SK-N-SH (cell line): ENCODE results near the gene DOCK4. TPM values are rescaled to one million over a fixed set of nuclear protein-coding genes. Genes with fewer than 3 reads are reported as not detected.
A peak's percentile ranks its signal among the peaks of the same experiment; 100 is the strongest.

ENCODE experiments used
- CTCF ChIA-PET: fragments of 300-600, 350-600 bp; formaldehyde crosslinking; extraction: SDS; loops from one replicate; lab custom pipeline; 2021; lab: Yijun Ruan, JAX
- POLR2A ChIA-PET: fragments of 350-600 bp; sonication (Branson Sonifier 250); formaldehyde crosslinking; extraction: SDS; loops from one replicate; lab custom pipeline; 2020; ENCODE audit warnings: antibody characterized with exemption, inconsistent platforms; lab: Yijun Ruan, JAX
- DNase-seq: peaks from one replicate; pipeline ENCODE4 v3.0.0; 2012
- H2AFZ ChIP-seq: fragments of 200-600 bp; sonication (generic); 2 replicates; pipeline ENCODE4 v1.8.1; 2016; ENCODE audit warnings: antibody characterized with exemption, mild to moderate bottlenecking, low read depth
- H3F3A ChIP-seq: fragments of 200-600 bp; sonication (generic); replicated peaks from 2 replicates; pipeline ENCODE3; 2016; ENCODE audit warnings: antibody characterized with exemption, mild to moderate bottlenecking; ENCODE audit not compliant: insufficient read depth
- H3K27ac ChIP-seq, 2 experiments: fragments of 200-500 bp in 1 of 2; fragments of 200-600 bp in 1 of 2; sonication (Bioruptor generic) in 1 of 2; sonication (generic), shearing (Covaris generic) in 1 of 2; 2 replicates each; pipeline versions ENCODE4 v1.5.1 to v1.6.1; 2014 to 2016; ENCODE audit warnings: low read depth in 2 of 2, inconsistent platforms in 1 of 2, low read length in 1 of 2, mild to moderate bottlenecking in 1 of 2, mixed read lengths in 1 of 2
- H3K27me3 ChIP-seq: fragments of 200-600 bp; sonication (generic), shearing (Covaris generic); 2 replicates; pipeline ENCODE4 v1.6.1; 2016; ENCODE audit warnings: mixed run types; ENCODE audit not compliant: insufficient read depth
- H3K36me3 ChIP-seq, 2 experiments: fragments of 200-500 bp in 1 of 2; fragments of 200-600 bp in 1 of 2; sonication (Bioruptor generic) in 1 of 2; sonication (generic) in 1 of 2; replicated peaks in 1 of 2; 2 replicates each; pipeline versions ENCODE3 to v1.5.1; 2014 to 2016; ENCODE audit warnings: low read length in 1 of 2, mild to moderate bottlenecking in 1 of 2; ENCODE audit not compliant: insufficient read depth in 2 of 2, control insufficient read depth in 1 of 2
- H3K4me1 ChIP-seq, 2 experiments: fragments of 200-500 bp in 1 of 2; fragments of 200-600 bp in 1 of 2; sonication (Bioruptor generic) in 1 of 2; sonication (generic), shearing (Covaris generic) in 1 of 2; 2 replicates each; pipeline versions ENCODE4 v1.5.1 to v1.6.1; 2014 to 2016; ENCODE audit warnings: low read depth in 1 of 2, low read length in 1 of 2, mixed run types in 1 of 2; ENCODE audit not compliant: insufficient read depth in 2 of 2, control insufficient read depth in 1 of 2
- H3K4me2 ChIP-seq: fragments of 200-600 bp; sonication (generic), shearing (Covaris generic); 2 replicates; pipeline ENCODE4 v1.6.1; 2017; ENCODE audit warnings: mixed run types
- H3K4me3 ChIP-seq, 2 experiments: fragments of 200-500 bp in 1 of 2; fragments of 200-600 bp in 1 of 2; sonication (Bioruptor generic) in 1 of 2; sonication (generic), shearing (Covaris generic) in 1 of 2; 2 replicates each; pipeline versions ENCODE4 v1.5.1 to v1.8.1; 2014 to 2016; ENCODE audit warnings: low read depth in 2 of 2, inconsistent platforms in 1 of 2, low read length in 1 of 2, mild to moderate bottlenecking in 1 of 2, mixed read lengths in 1 of 2, moderate library complexity in 1 of 2
- H3K79me2 ChIP-seq: fragments of 200-600 bp; sonication (generic); 2 replicates; pipeline ENCODE4 v1.8.1; 2017; ENCODE audit warnings: mild to moderate bottlenecking; ENCODE audit not compliant: insufficient read depth
- H3K9ac ChIP-seq: fragments of 200-600 bp; sonication (generic); 2 replicates; pipeline ENCODE4 v1.6.1; 2017; ENCODE audit warnings: mixed run types
- H3K9me2 ChIP-seq: fragments of 200-600 bp; sonication (generic); 2 replicates; pipeline ENCODE4 v1.6.1; 2017; ENCODE audit warnings: mixed run types
- H3K9me3 ChIP-seq: fragments of 200-600 bp; sonication (generic); 2 replicates; pipeline ENCODE4 v1.6.1; 2017; ENCODE audit warnings: mixed run types, mild to moderate bottlenecking, moderate library complexity
- H4K20me1 ChIP-seq: fragments of 200-600 bp; sonication (generic); 2 replicates; pipeline ENCODE4 v1.6.1; 2017; ENCODE audit warnings: mild to moderate bottlenecking, mixed run types; ENCODE audit not compliant: insufficient read depth
- CHD2 ChIP-seq: fragments of 150-350 bp; IDR thresholded peaks from 2 replicates; pipeline ENCODE4 v1.6.1; 2018; ENCODE audit warnings: low read length; ENCODE audit not compliant: partially characterized antibody
- ELF1 ChIP-seq: IDR thresholded peaks from 2 replicates; pipeline ENCODE4 v1.4.0; 2012
- FOSL2 ChIP-seq: IDR thresholded peaks from 2 replicates; pipeline ENCODE4 v1.4.0; 2012; ENCODE audit warnings: low read depth, mild to moderate bottlenecking, moderate library complexity, borderline replicate concordance
- FOXJ3 ChIP-seq: sonication (generic); formaldehyde crosslinking; IDR thresholded peaks from 2 replicates; pipeline ENCODE4 v1.5.1; 2020; ENCODE audit warnings: mild to moderate bottlenecking, missing genetic modification reagents
- FOXM1 ChIP-seq: IDR thresholded peaks from 2 replicates; pipeline ENCODE4 v1.4.0; 2012; ENCODE audit warnings: low read depth, mild to moderate bottlenecking
- GABPA ChIP-seq: IDR thresholded peaks from 2 replicates; pipeline ENCODE4 v1.4.0; 2012; ENCODE audit warnings: low read depth, mild to moderate bottlenecking
- GATA2 ChIP-seq: sonication (generic); formaldehyde crosslinking; IDR thresholded peaks from 2 replicates; pipeline ENCODE4 v1.5.0; 2020; ENCODE audit warnings: mild to moderate bottlenecking, missing genetic modification reagents
- JUND ChIP-seq: IDR thresholded peaks from 2 replicates; pipeline ENCODE4 v1.4.0; 2012
- MXI1 ChIP-seq: IDR thresholded peaks from 2 replicates; pipeline ENCODE4 v1.6.1; 2012; ENCODE audit warnings: mild to moderate bottlenecking, low read depth, low read length, improper control_type of control experiment
- NFIC ChIP-seq: IDR thresholded peaks from 2 replicates; pipeline ENCODE4 v1.4.0; 2012; ENCODE audit warnings: borderline replicate concordance
- NRF1 ChIP-seq: IDR thresholded peaks from 2 replicates; pipeline ENCODE4 v1.6.1; 2012; ENCODE audit warnings: low read depth, mild to moderate bottlenecking, low read length
- POLR2AphosphoS5 ChIP-seq: IDR thresholded peaks from 2 replicates; pipeline ENCODE4 v1.6.1; 2012; ENCODE audit warnings: low read depth, low read length
- RAD21 ChIP-seq: IDR thresholded peaks from 2 replicates; pipeline ENCODE4 v1.6.1; 2012; ENCODE audit warnings: mild to moderate bottlenecking, low read length
- RFX5 ChIP-seq: IDR thresholded peaks from 2 replicates; pipeline ENCODE4 v1.6.1; 2012; ENCODE audit warnings: mild to moderate bottlenecking, improper control_type of control experiment, low read length
- RXRA ChIP-seq: IDR thresholded peaks from 2 replicates; pipeline ENCODE4 v1.4.0; 2012; ENCODE audit warnings: low read depth, mild to moderate bottlenecking, borderline replicate concordance
- SIN3A ChIP-seq: IDR thresholded peaks from 2 replicates; pipeline ENCODE4 v1.6.1; 2012; ENCODE audit warnings: low read depth, mild to moderate bottlenecking, low read length, moderate library complexity, borderline replicate concordance
- TCF12 ChIP-seq: IDR thresholded peaks from 2 replicates; pipeline ENCODE4 v1.4.0; 2012
- TEAD4 ChIP-seq: IDR thresholded peaks from 2 replicates; pipeline ENCODE4 v1.4.0; 2012; ENCODE audit warnings: mild to moderate bottlenecking, borderline replicate concordance; ENCODE audit not compliant: insufficient read depth
- YY1 ChIP-seq: IDR thresholded peaks from 2 replicates; pipeline ENCODE4 v1.4.0; 2012; ENCODE audit warnings: low read depth, mild to moderate bottlenecking
- WGBS: methylation state at CpG from one replicate; pipeline ENCODE4 v1.1.6; 2017; ENCODE audit warnings: low lambda C conversion rate; 5-methylcytosine and 5-hydroxymethylcytosine counted together
- polyA plus RNA-seq, 3 experiments: library from polyadenylated mRNA; depleted of rRNA; stranded (reverse); fragments of >200 nt; gene quantifications; 2 replicates each; pipeline ENCODE4 v1.2.3, GENCODE V29; 2012
- TF ChIP-seq, protein P1 (sequence below): fragments of 150-350 bp; IDR thresholded peaks from 2 replicates; pipeline ENCODE4 v1.6.1; 2017; ENCODE audit warnings: antibody characterized with exemption, low read length, low read depth, borderline replicate concordance
- TF ChIP-seq, protein P2 (sequence below): IDR thresholded peaks from 2 replicates; pipeline ENCODE4 v1.4.0; 2012; ENCODE audit warnings: low read depth, borderline replicate concordance
- TF ChIP-seq, protein P3 (sequence below): fragments of 200-600 bp; sonication (generic); IDR thresholded peaks from 2 replicates; pipeline ENCODE4 v1.6.1; 2017; ENCODE audit warnings: antibody characterized with exemption, mild to moderate bottlenecking, moderate library complexity
- TF ChIP-seq, protein P4 (sequence below): IDR thresholded peaks from 2 replicates; pipeline ENCODE4 v1.4.0; 2012; ENCODE audit warnings: low read depth, borderline replicate concordance
- TF ChIP-seq, protein P5 (sequence below): IDR thresholded peaks from 2 replicates; pipeline ENCODE4; 2012
- TF ChIP-seq, protein P6 (sequence below): IDR thresholded peaks from 2 replicates; pipeline ENCODE4 v1.4.0; 2012; ENCODE audit warnings: low read depth
- TF ChIP-seq, protein P7 (sequence below): fragments of 150-350 bp; IDR thresholded peaks from 2 replicates; pipeline ENCODE4 v1.6.1; 2016; ENCODE audit warnings: mild to moderate bottlenecking, low read depth, low read length

DOCK4 gene
- polyA plus RNA-seq, 1 of the 3 experiments (the other 2 are of a cell fraction) = 8.5 TPM

DNA sequence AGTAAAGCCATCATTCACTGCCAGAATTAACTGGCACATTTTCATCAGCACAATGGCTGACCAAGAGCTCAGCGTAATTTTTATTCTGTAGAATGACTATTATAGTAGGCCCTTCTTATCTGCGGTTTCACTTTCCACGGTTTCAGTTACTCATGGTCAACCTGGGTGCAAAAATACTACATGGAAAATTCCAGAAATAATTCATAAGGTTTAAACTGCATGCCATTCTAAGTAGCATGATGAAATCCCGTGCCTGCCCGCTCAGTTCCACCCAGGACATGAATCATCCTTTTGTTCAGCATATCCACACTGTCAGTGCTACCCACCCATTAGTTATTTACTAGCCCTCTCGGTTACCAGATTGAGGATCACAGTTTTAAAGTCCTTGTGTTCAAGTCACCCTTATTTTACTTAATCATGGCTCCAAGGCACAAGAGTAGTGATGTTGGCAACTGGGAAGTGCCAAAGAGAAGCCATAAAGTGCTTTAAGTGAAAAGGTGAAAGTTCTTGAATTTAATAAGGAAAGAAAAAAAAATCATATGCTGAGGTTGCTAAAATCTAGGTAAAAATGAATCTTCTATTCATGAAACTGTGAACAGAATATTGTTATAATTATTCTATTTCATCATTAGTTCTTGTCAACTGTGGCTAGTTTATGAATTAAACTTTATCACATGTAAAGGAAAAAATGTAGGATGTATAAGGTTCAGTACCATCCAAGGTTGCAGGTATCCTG, 204.9 kb downstream of the DOCK4 start:
- H3K27me3 ChIP-seq = no peaks in the 10 kb centered on the region
- peak overlapping the region; percentile 53; the same call in 1 of the 2 replicates for H2AFZ ChIP-seq
- ChIA-PET POLR2A (no interaction called here), CTCF (interaction anchor here (1.0 kb wide), 1 partner anchor 11 kb away, joined by 4 read pairs; no protein-coding TSS in a partner anchor)
- no peak overlapping the region for H3K27ac ChIP-seq
- peaks cover 3% of the 10 kb centered on the region for H3F3A ChIP-seq
- no peaks in the 10 kb centered on the region for H3K79me2 ChIP-seq
- H3K9me3 ChIP-seq = no peaks in the 10 kb centered on the region
- no peak for DNase-seq
- no peak overlapping the region for H3K4me2 ChIP-seq
- WGBS = 65% methylated on average over 6 of the region's 6 CpGs
- H3K4me1 ChIP-seq = peaks cover 2 to 7% of the 10 kb centered on the region in 2 experiments; a peak in 1 of 4 replicates
- no peaks in the 10 kb centered on the region; the same call in 1 of the 2 replicates for H3K9me2 ChIP-seq
- H3K4me3 ChIP-seq = no peak overlapping the region
- peaks cover 0 to 12% of the 10 kb centered on the region in 2 experiments for H3K36me3 ChIP-seq
- H4K20me1 ChIP-seq = no peaks in the 10 kb centered on the region
- TF ChIP-seq FOXJ3 (CRISPR knock-in tag) (no peak), GATA2 (CRISPR knock-in tag) (no peak), FOXM1 (no peak), RXRA (no peak), YY1 (no peak), GABPA (no peak), POLR2AphosphoS5 (no peak), MXI1 (no peak), CHD2 (no peak), TEAD4 (no peak), RAD21 (no peak), SIN3A (no peak), NRF1 (no peak), TCF12 (no peak), NFIC (no peak), FOSL2 (peak; percentile 39; the same call in 1 of the 2 replicates), JUND (peak; percentile 23; the same call in 1 of the 2 replicates), ELF1 (no peak), RFX5 (no peak)
- TF ChIP-seq, protein P1, sequence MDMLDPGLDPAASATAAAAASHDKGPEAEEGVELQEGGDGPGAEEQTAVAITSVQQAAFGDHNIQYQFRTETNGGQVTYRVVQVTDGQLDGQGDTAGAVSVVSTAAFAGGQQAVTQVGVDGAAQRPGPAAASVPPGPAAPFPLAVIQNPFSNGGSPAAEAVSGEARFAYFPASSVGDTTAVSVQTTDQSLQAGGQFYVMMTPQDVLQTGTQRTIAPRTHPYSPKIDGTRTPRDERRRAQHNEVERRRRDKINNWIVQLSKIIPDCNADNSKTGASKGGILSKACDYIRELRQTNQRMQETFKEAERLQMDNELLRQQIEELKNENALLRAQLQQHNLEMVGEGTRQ = no peak
- TF ChIP-seq, protein P2, sequence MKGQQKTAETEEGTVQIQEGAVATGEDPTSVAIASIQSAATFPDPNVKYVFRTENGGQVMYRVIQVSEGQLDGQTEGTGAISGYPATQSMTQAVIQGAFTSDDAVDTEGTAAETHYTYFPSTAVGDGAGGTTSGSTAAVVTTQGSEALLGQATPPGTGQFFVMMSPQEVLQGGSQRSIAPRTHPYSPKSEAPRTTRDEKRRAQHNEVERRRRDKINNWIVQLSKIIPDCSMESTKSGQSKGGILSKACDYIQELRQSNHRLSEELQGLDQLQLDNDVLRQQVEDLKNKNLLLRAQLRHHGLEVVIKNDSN = no peak
- TF ChIP-seq, protein P3, sequence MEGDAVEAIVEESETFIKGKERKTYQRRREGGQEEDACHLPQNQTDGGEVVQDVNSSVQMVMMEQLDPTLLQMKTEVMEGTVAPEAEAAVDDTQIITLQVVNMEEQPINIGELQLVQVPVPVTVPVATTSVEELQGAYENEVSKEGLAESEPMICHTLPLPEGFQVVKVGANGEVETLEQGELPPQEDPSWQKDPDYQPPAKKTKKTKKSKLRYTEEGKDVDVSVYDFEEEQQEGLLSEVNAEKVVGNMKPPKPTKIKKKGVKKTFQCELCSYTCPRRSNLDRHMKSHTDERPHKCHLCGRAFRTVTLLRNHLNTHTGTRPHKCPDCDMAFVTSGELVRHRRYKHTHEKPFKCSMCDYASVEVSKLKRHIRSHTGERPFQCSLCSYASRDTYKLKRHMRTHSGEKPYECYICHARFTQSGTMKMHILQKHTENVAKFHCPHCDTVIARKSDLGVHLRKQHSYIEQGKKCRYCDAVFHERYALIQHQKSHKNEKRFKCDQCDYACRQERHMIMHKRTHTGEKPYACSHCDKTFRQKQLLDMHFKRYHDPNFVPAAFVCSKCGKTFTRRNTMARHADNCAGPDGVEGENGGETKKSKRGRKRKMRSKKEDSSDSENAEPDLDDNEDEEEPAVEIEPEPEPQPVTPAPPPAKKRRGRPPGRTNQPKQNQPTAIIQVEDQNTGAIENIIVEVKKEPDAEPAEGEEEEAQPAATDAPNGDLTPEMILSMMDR = no peak
- TF ChIP-seq, protein P4, sequence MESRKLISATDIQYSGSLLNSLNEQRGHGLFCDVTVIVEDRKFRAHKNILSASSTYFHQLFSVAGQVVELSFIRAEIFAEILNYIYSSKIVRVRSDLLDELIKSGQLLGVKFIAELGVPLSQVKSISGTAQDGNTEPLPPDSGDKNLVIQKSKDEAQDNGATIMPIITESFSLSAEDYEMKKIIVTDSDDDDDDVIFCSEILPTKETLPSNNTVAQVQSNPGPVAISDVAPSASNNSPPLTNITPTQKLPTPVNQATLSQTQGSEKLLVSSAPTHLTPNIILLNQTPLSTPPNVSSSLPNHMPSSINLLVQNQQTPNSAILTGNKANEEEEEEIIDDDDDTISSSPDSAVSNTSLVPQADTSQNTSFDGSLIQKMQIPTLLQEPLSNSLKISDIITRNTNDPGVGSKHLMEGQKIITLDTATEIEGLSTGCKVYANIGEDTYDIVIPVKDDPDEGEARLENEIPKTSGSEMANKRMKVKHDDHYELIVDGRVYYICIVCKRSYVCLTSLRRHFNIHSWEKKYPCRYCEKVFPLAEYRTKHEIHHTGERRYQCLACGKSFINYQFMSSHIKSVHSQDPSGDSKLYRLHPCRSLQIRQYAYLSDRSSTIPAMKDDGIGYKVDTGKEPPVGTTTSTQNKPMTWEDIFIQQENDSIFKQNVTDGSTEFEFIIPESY = no peak
- TF ChIP-seq, protein P5, sequence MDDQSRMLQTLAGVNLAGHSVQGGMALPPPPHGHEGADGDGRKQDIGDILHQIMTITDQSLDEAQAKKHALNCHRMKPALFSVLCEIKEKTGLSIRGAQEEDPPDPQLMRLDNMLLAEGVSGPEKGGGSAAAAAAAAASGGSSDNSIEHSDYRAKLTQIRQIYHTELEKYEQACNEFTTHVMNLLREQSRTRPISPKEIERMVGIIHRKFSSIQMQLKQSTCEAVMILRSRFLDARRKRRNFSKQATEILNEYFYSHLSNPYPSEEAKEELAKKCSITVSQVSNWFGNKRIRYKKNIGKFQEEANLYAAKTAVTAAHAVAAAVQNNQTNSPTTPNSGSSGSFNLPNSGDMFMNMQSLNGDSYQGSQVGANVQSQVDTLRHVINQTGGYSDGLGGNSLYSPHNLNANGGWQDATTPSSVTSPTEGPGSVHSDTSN = peak; percentile 17; the same call in 1 of the 2 replicates
- TF ChIP-seq, protein P6, sequence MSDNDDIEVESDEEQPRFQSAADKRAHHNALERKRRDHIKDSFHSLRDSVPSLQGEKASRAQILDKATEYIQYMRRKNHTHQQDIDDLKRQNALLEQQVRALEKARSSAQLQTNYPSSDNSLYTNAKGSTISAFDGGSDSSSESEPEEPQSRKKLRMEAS = peak; percentile 60; the same call in 1 of the 2 replicates
- TF ChIP-seq, protein P7, sequence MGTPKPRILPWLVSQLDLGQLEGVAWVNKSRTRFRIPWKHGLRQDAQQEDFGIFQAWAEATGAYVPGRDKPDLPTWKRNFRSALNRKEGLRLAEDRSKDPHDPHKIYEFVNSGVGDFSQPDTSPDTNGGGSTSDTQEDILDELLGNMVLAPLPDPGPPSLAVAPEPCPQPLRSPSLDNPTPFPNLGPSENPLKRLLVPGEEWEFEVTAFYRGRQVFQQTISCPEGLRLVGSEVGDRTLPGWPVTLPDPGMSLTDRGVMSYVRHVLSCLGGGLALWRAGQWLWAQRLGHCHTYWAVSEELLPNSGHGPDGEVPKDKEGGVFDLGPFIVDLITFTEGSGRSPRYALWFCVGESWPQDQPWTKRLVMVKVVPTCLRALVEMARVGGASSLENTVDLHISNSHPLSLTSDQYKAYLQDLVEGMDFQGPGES = no peak
- no peak overlapping the region for H3K9ac ChIP-seq
